Heart right ventricle (tissue), 16 donors: ENCODE data around the gene SOCS3. TPM values are rescaled to one million over a fixed set of nuclear protein-coding genes. Genes with fewer than 3 reads are reported as not detected.

Experiments
- ATAC-seq, 8 donors: fragments of 200-7000 bp; cut with Tn5 transposase; one replicate each; pipeline ENCODE4 v1.9.1; 2020; ENCODE audit warnings: mild to moderate bottlenecking in 8 of 8, moderate library complexity in 8 of 8, moderate number of reproducible peaks in 1 of 8
- DNase-seq, 2 donors: peaks; one replicate each; pipeline ENCODE4 v3.0.0-alpha.2; 2020
- H3K27ac ChIP-seq, 10 donors: fragments of 200-600 bp; sonication (generic) in 2 of 10; one replicate each; pipeline versions ENCODE4 v1.5.0 to v1.8.0; 2020 to 2022; ENCODE audit warnings: mild to moderate bottlenecking in 3 of 10
- H3K27me3 ChIP-seq, 7 donors: fragments of 200-600 bp; one replicate each; pipeline ENCODE4 v1.8.0; 2021 to 2022; ENCODE audit warnings: mild to moderate bottlenecking in 2 of 7
- H3K36me3 ChIP-seq, 9 donors: fragments of 200-600 bp; sonication (generic) in 1 of 9; one replicate each; pipeline versions ENCODE4 v1.5.0 to v1.8.0; 2020 to 2022; ENCODE audit warnings: mild to moderate bottlenecking in 2 of 9
- H3K4me1 ChIP-seq, 9 donors: fragments of 200-600 bp; sonication (generic) in 1 of 9; one replicate each; pipeline versions ENCODE4 v1.5.0 to v1.8.0; 2020 to 2022; ENCODE audit warnings: mild to moderate bottlenecking in 4 of 9
- H3K4me3 ChIP-seq, 10 donors: fragments of 200-600 bp; sonication (generic) in 2 of 10; one replicate each; pipeline versions ENCODE4 v1.5.0 to v1.8.0; 2020 to 2022; ENCODE audit warnings: mild to moderate bottlenecking in 7 of 10, moderate library complexity in 2 of 10
- H3K9me3 ChIP-seq, 11 donors: fragments of 200-600 bp in 10 of 11; sonication (generic) in 2 of 11; one replicate each; pipeline versions ENCODE4 v1.5.0 to v1.8.0; 2013 to 2022; ENCODE audit warnings: mild to moderate bottlenecking in 2 of 11, control low read depth in 1 of 11, moderate library complexity in 1 of 11
- CTCF ChIP-seq, 9 donors: fragments of 200-600 bp; sonication (generic) in 2 of 9; IDR thresholded peaks; one replicate each; pipeline versions ENCODE4 v1.5.0 to v1.8.0; 2021 to 2022; ENCODE audit warnings: antibody characterized with exemption in 9 of 9, mild to moderate bottlenecking in 5 of 9, moderate library complexity in 1 of 9
- WGBS, 2 donors: extraction: QIAGEN DNeasy Blood & Tissue Kit; methylation state at CpG; one replicate each; pipeline ENCODE4 v1.1.7; 2013; ENCODE audit warnings: inconsistent platforms in 1 of 2; 5-methylcytosine and 5-hydroxymethylcytosine counted together
- intact Hi-C, 10 donors: fragments of 100-400 bp; cut with DNase I; formaldehyde crosslinking; loops; one replicate each; pipeline versions ENCODE4 v1.11.1 to v1.14.2; 2022
- polyA plus RNA-seq, 2 donors: library from polyadenylated mRNA; stranded (reverse); fragments of 200-250 nt; gene quantifications; one replicate each; pipeline ENCODE4 v1.2.3, GENCODE V29; 2013
- total RNA-seq, 10 donors: library from RNA; stranded (reverse); fragmentation: NEBNext Ultra II Directional in 3 of 10; extraction: Animal tissue kit (Norgen Biotek cat#: 25700) in 3 of 10; gene quantifications; one replicate each; pipeline versions ENCODE4 v1.2.1 to v1.2.4, GENCODE V29; 2021 to 2023
- donor health status: Arrhythmogenic right ventricular cardiomyopathy.
- donor health status: ischemic (EF 13 %, LVEDD 7.1; RV severe dilation, severe dysfunction).
- donor health status: healthy with polysubstance abuse.
- donor health status: DM: no; HTN: yes; CAD: no.
- donor health status: DM: no; HTN: no; CAD: no.
- donor health status: ischemic (EF 25% LVEDD 6.9; RV normal size, moderate dysfunction).
- donor health status: ischemic (EF 25% LVEDD 5.7; RV mildly dilated, moderate dysfunction).
- donor health status: healthy.
- donor health status: DM: yes; HTN: yes; CAD: no.
- donor health status: Ischemic cardiomyopathy.
- donor health status: ischemic (EF 35%, LVEDD 5.7; RV mildly dilated, moderate dysfunction).
- donor health status: nonischemic (EF 11% LVEDD 7.7; RV severe dilation, severe dysfunction).
- donor health status: DM: yes; HTN: yes; CAD: no.
- donor health status: PGD.
- donor health status: ischemic (EF 29% LVEDD 5.4; RV normal size, mild dysfunction).
- donor health status: nonischemic (EF 23%, LVEDD 6.1; RV moderate dilation, normal function).

The SOCS3 gene
- total and polyA plus RNA-seq, 12 donors: 7.7 to 189 (median 17.0) TPM

DNA sequence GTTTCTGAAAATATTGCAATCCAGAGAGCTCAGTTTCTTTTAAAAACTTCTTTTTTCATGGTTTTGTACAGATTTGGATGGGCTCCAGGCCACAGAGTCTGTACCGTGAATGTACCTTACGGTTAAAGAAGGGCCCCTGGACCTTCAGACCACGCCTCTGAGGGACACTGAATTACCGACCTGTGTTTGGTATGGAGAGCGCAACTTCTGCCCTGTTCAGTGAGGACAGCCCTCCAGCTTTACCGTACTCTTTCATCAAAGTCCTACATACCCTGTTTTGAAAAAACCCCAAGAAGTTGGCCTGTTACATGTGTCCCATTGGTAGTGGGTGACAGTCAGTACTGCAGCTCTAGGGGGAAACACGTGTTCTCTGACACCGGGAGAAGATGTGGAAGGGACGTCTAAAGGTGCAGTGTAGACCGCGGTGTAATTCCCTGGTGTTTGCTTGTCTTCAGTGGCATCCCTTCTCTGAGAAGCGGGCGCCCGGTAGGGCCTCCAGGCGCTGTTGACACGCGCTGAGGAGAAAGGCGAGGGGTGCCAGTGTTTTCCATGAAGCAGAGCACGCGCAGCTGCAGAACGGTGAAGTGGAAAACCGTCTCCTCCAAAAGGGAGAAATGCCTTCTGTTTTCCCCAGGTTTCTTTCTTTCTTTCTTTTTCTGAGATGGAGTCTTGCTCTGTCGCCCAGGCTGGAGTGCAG is 24.8 kb upstream of the SOCS3 start:
- H3K4me3 ChIP-seq: peak overlapping the region in 1 of 10 donors; percentile 6
- WGBS, 2 donors: 83 to 89% methylated on average over 23 of the region's 23 CpGs
- intact Hi-C loops: loop anchor here in 1 of 10 donors (5.0 kb wide), 1 partner anchor 33 kb away; no protein-coding TSS in a partner anchor

DNA sequence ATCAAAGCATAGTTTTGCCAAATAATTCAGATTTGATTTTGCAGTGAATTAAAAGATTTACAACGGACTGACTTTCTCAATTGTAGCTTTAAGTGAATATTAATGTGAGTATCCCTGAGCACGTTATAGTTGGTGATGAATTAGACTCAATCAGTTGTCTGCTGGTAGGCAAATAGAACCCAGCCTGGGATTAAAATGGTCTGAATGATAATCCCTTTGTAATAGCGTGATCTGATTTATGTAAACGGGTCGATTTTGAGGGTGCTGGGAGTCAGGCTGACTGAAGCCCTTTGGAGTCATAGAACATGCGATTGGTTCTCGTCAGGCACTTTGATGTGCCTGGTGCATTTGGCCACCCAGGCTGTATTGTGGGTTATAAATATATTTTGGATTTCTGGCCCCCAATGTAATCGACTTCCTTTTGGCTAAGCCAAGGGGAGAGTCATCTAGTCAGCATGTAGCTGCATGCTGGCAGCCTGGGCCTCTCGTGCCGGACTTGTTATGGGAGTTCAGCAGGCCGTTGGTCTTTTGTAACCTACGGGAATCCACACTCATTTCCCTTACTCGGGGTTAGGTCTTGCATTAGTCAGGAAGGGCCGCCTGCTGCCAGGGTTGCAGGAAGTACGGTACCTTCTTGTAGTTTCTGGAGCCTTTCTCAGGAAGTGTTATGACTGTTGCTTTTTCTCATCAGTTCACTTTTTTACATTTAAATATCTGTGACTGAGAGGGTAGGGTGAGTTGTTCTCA is 24.0 kb upstream of the SOCS3 start:
- peak; percentile 59 to 90 (median 76) for ATAC-seq
- Histone ChIP-seq H3K4me1 (peaks cover 20 to 100% (median 98%) of the 10 kb centered on the region in 9 donors), H3K9me3 (no peaks in the 10 kb centered on the region), H3K27ac (peak overlapping the region; percentile 8 to 99 (median 70)), H3K4me3 (peak overlapping the region in 1 of 10 donors; percentile 6), H3K36me3 (peaks cover 0 to 25% (median 0%) of the 10 kb centered on the region in 9 donors), H3K27me3 (no peaks in the 10 kb centered on the region)
- peak; percentile 71 to 75 for DNase-seq
- TF ChIP-seq CTCF (IDR thresholded peaks at IDR 0.05): no peak
- 49 to 60% methylated on average over 15 of the region's 15 CpGs for WGBS, 2 donors
- intact Hi-C loops: loop anchor here in 1 of 10 donors (5.0 kb wide), 1 partner anchor 33 kb away; no protein-coding TSS in a partner anchor

More for the DNA sequence above, 24.8 kb upstream of the SOCS3 start:
- no peaks in the 10 kb centered on the region for H3K9me3 ChIP-seq
- no peak for ATAC-seq
- peaks cover 0 to 25% (median 0%) of the 10 kb centered on the region in 9 donors for H3K36me3 ChIP-seq
- DNase-seq: no peak
- no peak for TF ChIP-seq CTCF (IDR thresholded peaks at IDR 0.05)
- H3K4me1 ChIP-seq: peaks cover 17 to 100% (median 98%) of the 10 kb centered on the region in 9 donors
- no peaks in the 10 kb centered on the region for H3K27me3 ChIP-seq
- peak overlapping the region; percentile 8 to 99 (median 70) for H3K27ac ChIP-seq

- Histone ChIP-seq H3K4me1 (peaks cover 13 to 92% (median 77%) of the 10 kb centered on the region in 9 donors), H3K27ac (peak overlapping the region in 9 of 10 donors; percentile 9 to 99 (median 70)), H3K36me3 (peaks cover 0 to 21% (median 0%) of the 10 kb centered on the region in 9 donors), H3K9me3 (no peaks in the 10 kb centered on the region), H3K4me3 (peak overlapping the region in 2 of 10 donors; percentile 9 to 92), H3K27me3 (no peaks in the 10 kb centered on the region)
- WGBS, 2 donors: 53 to 59% methylated on average over 12 of the region's 12 CpGs
- no peak for DNase-seq
- intact Hi-C loops: loop anchor here in 1 of 10 donors (5.0 kb wide), 1 partner anchor 36 kb away; no protein-coding TSS in a partner anchor
- peak in 5 of 8 donors; percentile 17 to 55 (median 32) for ATAC-seq
- TF ChIP-seq CTCF (IDR thresholded peaks at IDR 0.05): no peak
Observed at GRCh38 chr17:78381601-78382232, 21.8 kb upstream of the SOCS3 start.

- Histone ChIP-seq H3K36me3 (peaks cover 0 to 21% (median 0%) of the 10 kb centered on the region in 9 donors), H3K9me3 (no peaks in the 10 kb centered on the region), H3K4me1 (peaks cover 11 to 92% (median 66%) of the 10 kb centered on the region in 9 donors), H3K27ac (peak overlapping the region in 4 of 10 donors; percentile 73 to 99 (median 84)), H3K27me3 (no peaks in the 10 kb centered on the region), H3K4me3 (peak overlapping the region in 1 of 10 donors; percentile 92)
- intact Hi-C loops: loop anchor here in 1 of 10 donors (5.0 kb wide), 1 partner anchor 37 kb away; no protein-coding TSS in a partner anchor
- DNase-seq (no peak), ATAC-seq (no peak)
- TF ChIP-seq CTCF (IDR thresholded peaks at IDR 0.05): no peak
- WGBS, 2 donors: 82 to 83% methylated on average over 5 of the region's 5 CpGs
Observed at GRCh38 chr17:78380370-78380769, 20.5 kb upstream of the SOCS3 start.
